ENCODE data around the gene TAT.
"Not testable (repeated sequence)": the region's sequence is repeated elsewhere in the genome, so short reads cannot be mapped to it uniquely, and the experiment has no call there.

Gene TAT

GRCh38 chr16:71584543-71585317, 7.8 kb upstream of the TAT start:
- DNase-seq (ENCODE audit: low spot score), result no peak

DNA sequence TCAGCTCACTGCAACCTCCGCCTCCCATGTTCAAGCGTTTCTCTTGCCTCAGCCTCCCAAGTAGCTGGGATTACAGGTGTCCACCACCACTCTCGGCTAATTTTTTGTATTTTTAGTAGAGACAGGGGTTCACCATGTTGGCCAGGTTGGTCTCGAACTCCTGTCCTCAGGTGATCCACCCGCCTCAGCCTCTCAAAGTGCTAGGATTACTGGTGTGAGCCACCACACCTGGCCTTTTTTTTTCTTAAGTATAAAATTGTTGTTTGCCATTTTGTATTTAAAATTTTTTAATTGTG, 5.6 kb upstream of the TAT start:
- DNase-seq (ENCODE audit: low spot score), result not testable (repeated sequence)

DNA sequence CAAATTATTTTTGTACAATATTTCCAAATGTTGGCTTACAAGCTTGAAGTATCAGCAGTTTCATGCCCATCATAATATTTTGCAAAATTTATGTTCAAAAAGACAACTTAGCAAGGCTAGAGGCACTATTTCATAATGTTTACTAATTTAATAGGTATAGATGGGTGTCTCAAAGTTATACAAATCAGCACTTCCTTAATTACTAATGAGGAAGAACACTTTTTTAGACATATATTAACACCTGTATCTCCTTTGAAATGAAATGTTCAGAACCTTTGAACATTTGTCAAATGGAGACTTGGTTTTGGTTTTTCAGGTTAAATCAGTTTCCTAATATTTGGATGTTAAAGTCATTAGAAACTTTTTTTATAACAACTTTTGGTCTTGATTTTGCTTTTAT, 2.2 kb downstream of the TAT start:
- DNase-seq (ENCODE audit: low spot score), result no peak

- DNase-seq (ENCODE audit: low spot score), result no peak
These were observed 3.4 kb downstream of the TAT start for GRCh38 chr16:71573387-71574094.

DNA sequence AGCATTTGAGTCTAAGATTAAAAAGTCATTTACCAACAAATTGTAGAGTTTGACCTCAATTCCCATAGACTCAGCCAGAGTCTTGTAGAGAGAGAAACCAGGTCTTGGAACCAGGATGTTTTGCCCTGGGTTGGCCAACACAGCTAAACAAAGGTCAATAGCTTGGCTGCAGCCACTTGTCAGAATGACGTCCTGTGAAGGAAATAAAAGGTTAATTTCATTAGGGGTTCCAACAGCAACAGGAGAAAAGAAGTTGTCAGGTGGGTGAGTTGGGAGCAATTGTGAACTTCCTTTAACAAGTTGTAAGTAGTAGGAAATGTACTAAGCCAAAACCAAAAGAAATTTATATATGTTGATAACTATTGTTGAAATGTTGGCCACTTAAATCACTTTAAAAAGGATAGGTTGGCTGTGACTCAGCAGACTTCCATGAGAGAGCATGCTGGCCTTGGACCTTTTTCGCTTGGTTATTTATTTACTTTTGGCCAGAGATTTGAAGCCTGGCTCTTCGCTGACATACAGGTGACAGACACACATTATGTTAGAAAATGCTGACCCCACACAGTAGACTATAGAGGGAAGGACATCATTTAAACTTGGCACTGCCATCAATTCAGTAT, 4.3 kb downstream of the TAT start:
- no peak for DNase-seq (ENCODE audit: low spot score)

DNA sequence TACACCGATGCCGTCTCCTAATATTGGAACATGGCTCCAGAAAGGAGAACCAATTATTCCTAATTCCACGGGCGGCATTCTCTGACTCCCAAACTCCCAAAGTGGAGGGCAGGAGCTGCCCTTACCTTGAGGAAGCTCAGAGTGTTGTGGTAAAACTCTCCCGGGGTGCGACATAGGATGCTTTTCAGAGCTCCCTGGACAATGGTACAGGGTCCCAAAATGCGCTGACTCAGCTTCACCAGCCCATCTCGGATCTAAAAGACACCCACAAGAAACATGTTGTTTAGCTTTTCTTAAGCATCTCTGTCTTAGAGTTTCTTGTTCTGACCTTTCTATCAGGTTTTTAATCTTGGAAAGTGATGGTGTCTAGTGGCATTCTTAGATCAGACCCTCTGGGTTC, 6.7 kb downstream of the TAT start:
- no peak for DNase-seq (ENCODE audit: low spot score)

GRCh38 chr16:71569621-71570020, 7.3 kb downstream of the TAT start:
- no peak for DNase-seq (ENCODE audit: low spot score)

DNA sequence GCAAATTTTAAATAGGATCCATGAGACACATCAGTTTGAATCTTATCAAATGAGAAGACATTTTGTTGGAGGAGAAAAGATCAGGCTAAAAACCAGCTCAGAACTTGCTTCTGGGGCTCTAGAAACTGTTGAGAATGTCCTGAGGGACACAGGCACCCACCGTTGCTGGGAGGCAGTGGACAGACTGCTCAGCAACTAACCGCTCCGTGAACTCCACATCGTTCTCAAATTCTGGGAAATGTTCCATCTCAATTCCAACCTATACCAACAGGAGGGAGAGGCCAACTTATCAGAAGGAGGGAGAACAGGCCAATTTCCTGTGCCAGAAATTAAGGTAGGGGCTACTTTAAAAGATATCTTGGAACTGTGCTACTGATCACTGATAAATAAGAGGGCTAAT, 8.3 kb downstream of the TAT start:
- DNase-seq (ENCODE audit: low spot score), result no peak

DNA sequence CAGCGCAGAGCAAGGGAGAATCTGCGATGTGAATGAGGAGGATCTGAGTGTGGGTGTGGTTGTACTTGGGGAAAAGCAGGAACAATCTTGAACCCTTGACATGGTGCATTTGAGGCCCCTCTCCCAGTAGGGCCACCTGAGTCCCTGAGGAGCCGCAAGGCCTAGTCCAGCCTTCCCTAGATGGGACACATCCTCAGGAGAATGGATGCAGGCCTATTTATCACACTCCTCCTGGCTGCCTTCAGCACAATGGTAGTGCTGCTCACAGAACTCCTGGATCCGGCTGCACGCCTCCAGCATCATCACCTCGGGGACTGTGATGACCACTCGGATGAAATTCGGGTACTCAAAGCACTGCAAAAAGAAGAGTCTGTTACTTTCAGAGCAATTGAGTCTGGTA, 9.0 kb downstream of the TAT start:
- DNase-seq (ENCODE audit: low spot score), result no peak

DNA sequence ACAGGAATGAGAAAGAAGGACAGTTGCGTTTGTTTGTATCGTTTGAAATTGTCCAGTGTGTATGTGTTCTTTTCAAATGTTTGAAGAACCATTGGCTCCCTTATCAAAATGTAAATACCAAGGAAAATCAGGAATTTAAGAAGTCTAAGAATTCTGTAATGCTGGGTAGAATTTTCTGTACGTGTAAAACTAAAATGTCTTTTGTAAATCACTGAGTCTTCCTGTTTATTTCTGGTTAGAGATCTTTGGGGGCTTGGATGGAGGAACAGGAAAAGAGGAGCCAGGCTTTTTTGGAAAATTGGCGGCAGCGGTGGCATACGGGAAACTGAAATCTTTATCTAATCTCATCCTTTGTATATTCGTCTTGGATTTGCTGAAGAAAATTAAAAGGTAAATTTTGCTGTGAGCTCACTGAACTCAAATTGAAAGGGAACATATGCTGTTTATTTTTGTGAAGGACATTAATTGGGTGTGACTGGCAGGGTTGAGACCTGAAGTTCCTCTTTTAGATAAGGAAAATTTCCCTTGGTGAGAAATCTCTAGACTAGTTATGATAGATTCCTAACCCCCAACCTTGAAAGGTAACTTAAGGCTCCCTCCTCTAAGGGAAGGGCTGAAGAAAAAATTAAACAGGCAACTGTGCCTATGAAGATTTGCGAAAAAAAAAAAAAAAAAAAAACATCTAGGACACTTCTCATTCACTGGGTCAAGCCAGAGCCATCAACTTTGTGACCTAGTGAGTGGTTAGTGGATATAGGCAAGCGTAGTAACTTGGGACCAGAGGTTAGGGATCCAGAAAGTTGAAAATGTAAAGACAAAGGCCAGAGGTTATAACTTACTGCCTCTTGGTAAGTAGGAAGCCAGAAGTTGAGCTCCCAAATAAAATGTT, 10.8 kb downstream of the TAT start:
- DNase-seq (ENCODE audit: low spot score), result no peak

DNA sequence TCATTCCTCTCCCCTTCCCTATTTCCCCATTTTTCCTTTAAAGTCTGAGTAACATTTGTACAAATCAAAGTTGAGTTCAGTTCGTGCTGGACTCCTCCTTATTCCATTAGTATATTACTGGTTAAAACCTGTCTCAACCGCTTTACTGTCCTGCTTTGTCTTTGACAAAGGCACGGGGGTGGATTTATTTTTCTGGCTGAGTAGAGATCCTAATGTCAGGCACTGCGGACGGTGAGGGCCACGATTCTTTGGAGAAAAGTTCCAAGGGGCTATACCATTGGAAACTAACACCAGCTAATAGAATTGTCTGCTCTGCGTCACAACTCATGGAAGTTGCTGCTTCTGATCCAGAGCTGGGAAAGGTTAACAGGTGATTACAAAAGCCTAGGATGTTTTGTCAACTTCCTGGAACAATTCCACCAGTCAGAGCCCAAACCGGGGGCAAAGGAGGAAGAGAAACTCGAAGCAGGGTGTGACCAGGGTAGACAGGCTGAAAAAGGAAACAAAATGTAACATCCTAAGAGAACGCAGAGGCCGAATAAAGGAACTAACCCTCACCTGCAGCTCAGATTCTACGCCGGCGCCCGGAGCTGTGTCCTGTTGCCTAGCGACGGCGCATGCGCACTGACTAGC, 12.4 kb downstream of the TAT start:
- no peak for DNase-seq (ENCODE audit: low spot score)

DNA sequence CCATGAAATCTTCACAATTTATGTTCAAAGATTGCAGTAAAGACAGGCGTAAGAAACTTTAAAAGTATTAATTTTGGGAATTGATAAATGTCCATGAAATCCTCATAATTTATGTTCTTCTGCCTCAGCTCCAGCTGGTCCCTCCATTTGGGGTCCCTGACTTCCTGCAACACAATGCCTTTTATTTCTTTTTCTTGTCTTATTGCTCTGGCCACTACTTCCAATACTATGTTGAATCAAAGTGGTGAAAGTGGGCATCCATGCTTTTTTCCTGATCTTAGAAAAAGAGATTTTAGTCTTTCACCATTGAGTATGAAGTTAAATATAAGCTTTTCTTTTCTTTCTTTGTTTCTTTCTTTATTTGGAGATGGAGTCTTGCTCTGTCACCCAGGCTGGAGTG, 14.3 kb downstream of the TAT start:
- no peak for DNase-seq (ENCODE audit: low spot score)

DNA sequence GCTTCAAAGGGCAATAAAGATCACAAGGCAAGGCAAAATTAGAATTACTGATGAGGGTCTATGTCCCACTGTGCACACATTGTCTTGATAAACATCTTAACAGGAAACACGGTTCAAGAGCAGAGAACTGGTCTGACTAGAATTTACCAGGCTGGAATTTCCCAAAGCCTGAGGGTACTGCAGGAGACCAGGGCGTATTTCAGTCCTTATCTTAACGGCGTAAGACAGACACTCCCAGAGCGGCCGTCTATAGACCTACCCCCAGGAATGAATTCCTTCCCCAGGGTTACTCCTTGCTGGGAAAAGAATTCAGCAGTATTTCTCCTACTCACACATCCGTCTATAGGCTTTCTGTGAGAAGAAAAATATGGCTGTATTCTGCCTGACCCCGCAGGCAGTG, 15.0 kb downstream of the TAT start:
- DNase-seq (ENCODE audit: low spot score), result not testable (repeated sequence)

- DNase-seq (ENCODE audit: low spot score), result no peak
These were observed 17.0 kb downstream of the TAT start for GRCh38 chr16:71559855-71560254.

DNA sequence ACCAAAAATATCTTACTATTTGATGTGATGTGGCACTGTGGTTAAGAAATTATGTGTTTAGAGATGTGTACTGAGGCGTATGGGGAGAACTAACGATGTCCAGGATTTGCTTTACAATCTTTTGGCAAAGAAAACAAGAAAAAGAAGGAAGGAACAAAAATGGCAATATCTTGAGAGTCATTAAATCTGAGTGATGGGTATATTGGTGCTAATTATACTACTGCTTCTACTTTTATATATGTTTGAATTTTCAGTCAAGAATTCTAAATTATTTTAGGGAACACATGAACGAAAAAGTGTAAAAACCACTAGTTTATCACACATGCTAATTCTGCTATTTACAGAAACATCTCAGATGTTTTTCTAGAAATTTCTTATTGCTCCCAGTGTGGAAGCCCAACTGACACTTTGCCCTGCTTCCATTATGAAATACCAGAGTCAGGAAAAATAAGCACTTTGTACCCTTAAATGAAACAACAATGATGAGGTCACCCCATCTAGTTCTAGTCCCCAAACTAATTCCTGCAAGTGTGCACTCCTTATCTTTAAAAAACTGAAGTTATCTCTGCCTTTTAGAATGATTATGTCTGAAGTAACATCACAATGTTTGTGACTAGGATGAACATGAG, 18.8 kb downstream of the TAT start:
- DNase-seq (ENCODE audit: low spot score), result no peak

GRCh38 chr16:71557299-71557698, 19.6 kb downstream of the TAT start:
- no peak for DNase-seq (ENCODE audit: low spot score)

DNA sequence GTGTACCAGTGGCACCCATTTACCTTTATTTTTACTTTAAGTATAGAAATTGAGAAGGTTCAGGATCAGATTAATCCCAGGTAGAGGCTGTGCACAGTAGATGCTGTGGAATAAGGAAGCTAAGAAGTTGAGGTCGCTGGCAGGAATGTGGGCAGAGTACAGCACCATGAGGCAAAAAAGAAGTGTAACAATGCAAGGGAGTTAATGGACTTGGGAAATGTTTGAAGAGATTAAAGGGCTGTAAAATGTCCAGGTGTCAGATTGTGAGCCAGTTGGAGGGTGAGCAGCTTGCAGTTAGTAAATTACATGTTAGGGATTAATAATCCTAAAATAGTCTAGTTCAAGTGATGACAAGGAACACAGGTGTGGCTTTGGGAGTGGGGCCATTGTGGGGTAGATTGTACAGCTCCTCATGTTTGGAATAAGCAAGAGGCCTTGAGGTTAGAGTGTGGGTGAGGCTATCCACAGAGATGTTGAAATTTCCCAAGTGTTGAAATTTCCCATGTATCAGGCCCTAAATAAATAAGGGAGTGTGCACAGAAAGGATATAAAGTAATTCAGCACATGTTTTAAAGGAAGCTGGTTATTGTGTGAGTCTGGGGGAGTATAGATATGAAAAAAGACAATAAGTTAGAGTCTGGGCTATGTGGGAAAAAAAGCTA, 21.5 kb downstream of the TAT start:
- DNase-seq (ENCODE audit: low spot score), result no peak

DNA sequence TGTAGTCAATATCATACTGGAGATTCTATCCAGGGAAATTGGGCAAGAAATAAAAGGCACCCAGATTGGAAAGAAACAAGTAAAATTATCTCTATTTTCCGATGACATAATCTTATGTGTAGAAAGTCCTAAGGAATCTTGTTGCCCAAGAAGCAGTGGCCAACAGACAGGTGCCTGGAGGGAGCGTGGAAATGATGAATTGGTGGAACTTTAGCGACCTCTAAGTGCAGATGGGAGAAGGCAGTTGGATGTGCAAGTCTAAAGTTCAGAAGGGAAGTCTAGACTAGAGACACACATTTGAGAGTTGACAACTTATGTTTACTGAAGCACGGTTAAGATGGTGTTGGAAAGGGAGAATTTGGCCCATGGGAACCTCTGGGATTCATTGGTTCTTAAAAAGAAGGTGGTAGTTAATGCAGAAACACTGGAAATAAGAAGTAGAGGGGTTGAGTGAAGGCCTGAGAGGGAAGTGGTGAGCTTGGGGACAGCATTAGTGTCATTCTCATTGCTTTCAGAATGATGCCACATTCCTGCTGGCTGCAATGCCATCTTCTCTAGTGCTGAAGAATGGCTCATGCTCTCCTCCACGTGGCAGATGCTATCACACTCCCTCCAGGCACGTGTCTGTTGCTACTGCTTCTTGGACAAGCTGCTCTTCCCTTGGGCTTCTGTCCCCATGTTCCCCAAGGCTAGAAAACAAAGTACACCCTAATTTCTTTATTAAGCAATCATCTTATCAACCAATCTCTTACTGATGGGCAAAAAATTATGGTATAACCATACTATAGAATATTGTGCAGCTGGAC, 24.0 kb downstream of the TAT start:
- DNase-seq (ENCODE audit: low spot score), result no peak

- DNase-seq (ENCODE audit: low spot score), result no peak
These were observed 29.7 kb downstream of the TAT start for GRCh38 chr16:71547168-71547567.

DNA sequence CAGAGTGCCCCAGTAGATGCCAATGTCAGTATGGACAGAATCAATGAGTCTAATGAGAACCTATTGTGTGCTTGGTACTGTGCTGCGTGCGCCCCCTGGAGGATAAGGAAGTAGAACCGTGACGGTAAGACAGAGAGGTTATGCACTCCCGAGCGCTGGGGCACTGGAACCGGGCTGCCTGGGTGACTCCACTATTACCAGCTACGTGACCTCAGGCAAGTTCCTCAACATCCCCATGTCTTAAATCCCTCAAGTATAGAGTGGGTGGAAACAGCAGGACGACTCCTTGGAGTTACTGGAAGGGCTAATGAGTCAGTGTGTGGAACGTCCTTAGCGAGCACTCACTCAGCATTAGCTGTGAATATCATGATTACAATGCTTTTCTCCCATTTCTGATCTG, 34.5 kb downstream of the TAT start:
- DNase-seq (ENCODE audit: low spot score), result peak; percentile 76

Measured in ecto neural progenitor cell (in vitro differentiated cells).